ENCODE results near the gene PRSS8.

Gene PRSS8

GRCh38 chr16:31145398-31145990 lies 10.0 kb upstream of the PRSS8 start:
- TF ChIP-seq CREB1 (IDR thresholded peaks at IDR 0.05; ENCODE audit: low read depth) (no peak), YY1 (IDR thresholded peaks at IDR 0.05; ENCODE audit: low read depth) (no peak), CEBPB (IDR thresholded peaks at IDR 0.05) (no peak), NFIC (IDR thresholded peaks at IDR 0.05) (no peak), RAD21 (IDR thresholded peaks at IDR 0.05; ENCODE audit: low read depth) (no peak), TEAD4 (IDR thresholded peaks at IDR 0.05) (no peak), EP300 (IDR thresholded peaks at IDR 0.05; ENCODE audit: borderline replicate concordance) (no peak), FOXM1 (IDR thresholded peaks at IDR 0.05; ENCODE audit: borderline replicate concordance, low read depth) (no peak), TCF12 (IDR thresholded peaks at IDR 0.05; ENCODE audit: low read depth) (no peak), EGR1 (IDR thresholded peaks at IDR 0.05) (no peak), MAX (IDR thresholded peaks at IDR 0.05) (no peak), USF1 (IDR thresholded peaks at IDR 0.05) (no peak), ZBTB7A (IDR thresholded peaks at IDR 0.05; ENCODE audit: low read depth) (no peak), REST (IDR thresholded peaks at IDR 0.05; ENCODE audit: low read depth) (no peak), TAF1 (IDR thresholded peaks at IDR 0.05; ENCODE audit: low read depth) (no peak)

GRCh38 chr16:31143694-31144148 lies 8.2 kb upstream of the PRSS8 start:
- TF ChIP-seq ZBTB7A (IDR thresholded peaks at IDR 0.05; ENCODE audit: low read depth) (no peak), FOXM1 (IDR thresholded peaks at IDR 0.05; ENCODE audit: borderline replicate concordance, low read depth) (no peak), TEAD4 (IDR thresholded peaks at IDR 0.05) (no peak), EGR1 (IDR thresholded peaks at IDR 0.05) (no peak), TAF1 (IDR thresholded peaks at IDR 0.05; ENCODE audit: low read depth) (no peak), CREB1 (IDR thresholded peaks at IDR 0.05; ENCODE audit: low read depth) (no peak), USF1 (IDR thresholded peaks at IDR 0.05) (no peak), MAX (IDR thresholded peaks at IDR 0.05) (no peak), REST (IDR thresholded peaks at IDR 0.05; ENCODE audit: low read depth) (no peak), CEBPB (IDR thresholded peaks at IDR 0.05) (no peak), YY1 (IDR thresholded peaks at IDR 0.05; ENCODE audit: low read depth) (no peak), NFIC (IDR thresholded peaks at IDR 0.05) (no peak)

- TF ChIP-seq TCF12 (IDR thresholded peaks at IDR 0.05; ENCODE audit: low read depth): no peak
- TF ChIP-seq ZBTB7A (IDR thresholded peaks at IDR 0.05; ENCODE audit: low read depth): 0 out of 2 replicates have a peak, but pooled peaks have one; percentile 4
- no peak for TF ChIP-seq FOXM1 (IDR thresholded peaks at IDR 0.05; ENCODE audit: borderline replicate concordance, low read depth)
Measured at GRCh38 chr16:31143011-31143693, 7.6 kb upstream of the PRSS8 start.

- TF ChIP-seq CREB1 (IDR thresholded peaks at IDR 0.05; ENCODE audit: low read depth) (no peak), USF1 (IDR thresholded peaks at IDR 0.05) (0 out of 2 replicates have a peak, but pooled peaks have one; percentile 11), REST (IDR thresholded peaks at IDR 0.05; ENCODE audit: low read depth) (no peak), YY1 (IDR thresholded peaks at IDR 0.05; ENCODE audit: low read depth) (no peak), TCF12 (IDR thresholded peaks at IDR 0.05; ENCODE audit: low read depth) (no peak; the same call in 1 of the 2 replicates), FOXM1 (IDR thresholded peaks at IDR 0.05; ENCODE audit: borderline replicate concordance, low read depth) (no peak), NFIC (IDR thresholded peaks at IDR 0.05) (no peak), EP300 (IDR thresholded peaks at IDR 0.05; ENCODE audit: borderline replicate concordance) (no peak), MAX (IDR thresholded peaks at IDR 0.05) (peak; percentile 81), TEAD4 (IDR thresholded peaks at IDR 0.05) (no peak), CEBPB (IDR thresholded peaks at IDR 0.05) (no peak), TAF1 (IDR thresholded peaks at IDR 0.05; ENCODE audit: low read depth) (peak; percentile 25; the same call in 1 of the 2 replicates), EGR1 (IDR thresholded peaks at IDR 0.05) (no peak), ZBTB7A (IDR thresholded peaks at IDR 0.05; ENCODE audit: low read depth) (no peak; the same call in 1 of the 2 replicates), RAD21 (IDR thresholded peaks at IDR 0.05; ENCODE audit: low read depth) (peak; percentile 82)
Measured at GRCh38 chr16:31142109-31143010, 6.8 kb upstream of the PRSS8 start.
